Loucy (cell line): ENCODE measurements around the gene FMN2.

ENCODE experiments used
- H2AFZ ChIP-seq: fragments of 200-600 bp; sonication (generic); 2 replicates; pipeline ENCODE4 v1.6.0; 2016; ENCODE audit warnings: antibody characterized with exemption, mild to moderate bottlenecking, low read length, moderate library complexity
- H3F3A ChIP-seq: fragments of 200-600 bp; 2 replicates; pipeline ENCODE4 v1.6.0; 2016; ENCODE audit warnings: antibody characterized with exemption, low read depth, mild to moderate bottlenecking
- H3K27me3 ChIP-seq: fragments of 200-600 bp; sonication (generic); 2 replicates; pipeline ENCODE4 v1.6.1; 2014; ENCODE audit warnings: low read length, mild to moderate bottlenecking; ENCODE audit not compliant: insufficient read depth, poor library complexity, severe bottlenecking
- H3K36me3 ChIP-seq: fragments of 200-600 bp; sonication (generic); 2 replicates; pipeline ENCODE4 v1.6.1; 2016; ENCODE audit warnings: low read length; ENCODE audit not compliant: insufficient read depth
- H3K4me1 ChIP-seq: fragments of 200-600 bp; sonication (generic); 2 replicates; pipeline ENCODE4 v1.5.1; 2014; ENCODE audit warnings: low read length, mild to moderate bottlenecking; ENCODE audit not compliant: insufficient read depth, poor library complexity, severe bottlenecking
- H3K4me2 ChIP-seq: fragments of 200-600 bp; sonication (generic); 2 replicates; pipeline ENCODE4 v1.6.0; 2014; ENCODE audit warnings: antibody characterized with exemption, low read length, low read depth, mild to moderate bottlenecking; ENCODE audit not compliant: poor library complexity, severe bottlenecking
- H3K4me3 ChIP-seq: fragments of 200-600 bp; sonication (generic); 2 replicates; pipeline ENCODE4 v1.5.1; 2014; ENCODE audit warnings: low read length, mild to moderate bottlenecking, mixed read lengths; ENCODE audit not compliant: poor library complexity, severe bottlenecking
- H3K79me2 ChIP-seq: fragments of 200-600 bp; sonication (generic); 2 replicates; pipeline ENCODE4 v1.6.1; 2014; ENCODE audit warnings: low read length; ENCODE audit not compliant: insufficient read depth
- H3K9ac ChIP-seq: fragments of 200-600 bp; sonication (generic); 2 replicates; pipeline ENCODE4 v1.6.0; 2014; ENCODE audit warnings: mild to moderate bottlenecking, low read depth, low read length, moderate library complexity; ENCODE audit not compliant: poor library complexity, severe bottlenecking
- H3K9me2 ChIP-seq: fragments of 200-600 bp; sonication (generic); replicated peaks from 2 replicates; pipeline ENCODE4 v1.6.1; 2016; ENCODE audit warnings: low read depth, low read length, mixed read lengths
- H3K9me3 ChIP-seq: fragments of 200-600 bp; sonication (generic); 2 replicates; pipeline ENCODE4 v1.6.1; 2014; ENCODE audit warnings: mild to moderate bottlenecking, antibody characterized with exemption, low read length, low read depth; ENCODE audit not compliant: insufficient read depth
- H4K20me1 ChIP-seq: fragments of 200-600 bp; sonication (generic); 2 replicates; pipeline ENCODE4 v1.6.0; 2014; ENCODE audit warnings: antibody characterized with exemption, low read length, mild to moderate bottlenecking; ENCODE audit not compliant: insufficient read depth, poor library complexity, severe bottlenecking
- EZH2phosphoT487 ChIP-seq: fragments of 200-600 bp; IDR thresholded peaks from 2 replicates; pipeline ENCODE4 v1.6.1; 2018; ENCODE audit warnings: antibody characterized with exemption, mild to moderate bottlenecking, moderate library complexity, borderline replicate concordance
- TF ChIP-seq, protein P1 (sequence below): fragments of 200-600 bp; sonication (generic); conservative IDR thresholded peaks from 2 replicates; pipeline ENCODE4 v1.5.1; 2014; ENCODE audit warnings: mild to moderate bottlenecking, antibody characterized with exemption, low read length

The FMN2 gene

DNA sequence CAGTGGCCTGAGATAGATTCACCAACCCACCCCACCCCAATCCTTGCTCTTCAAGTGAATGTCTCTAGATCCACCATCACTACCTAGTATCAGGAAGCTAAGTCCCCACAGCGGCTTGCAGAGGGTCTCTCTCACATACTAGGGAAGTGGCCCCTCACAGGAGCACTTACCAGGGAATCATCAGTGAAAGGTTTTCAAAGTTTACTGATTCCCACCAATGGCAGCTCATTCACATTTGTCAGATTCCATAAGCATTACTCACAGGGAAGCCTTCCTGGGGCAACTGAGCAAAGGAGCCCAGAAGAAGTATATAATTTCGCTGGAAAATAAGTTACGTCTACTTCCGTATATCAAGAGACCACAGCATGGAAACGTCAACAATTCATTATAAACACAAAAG is 399.5 kb downstream of the FMN2 start:
- Histone ChIP-seq H3K79me2 (no peaks in the 10 kb centered on the region), H3K4me2 (no peak overlapping the region), H3K9me3 (no peaks in the 10 kb centered on the region; the same call in 1 of the 2 replicates), H3K4me1 (no peaks in the 10 kb centered on the region), H3K27me3 (no peaks in the 10 kb centered on the region), H4K20me1 (no peaks in the 10 kb centered on the region), H3K4me3 (no peak overlapping the region), H2AFZ (no peak overlapping the region), H3K9me2 (no peaks in the 10 kb centered on the region), H3K36me3 (no peaks in the 10 kb centered on the region), H3K9ac (no peak overlapping the region), H3F3A (no peaks in the 10 kb centered on the region)
- no peak for TF ChIP-seq EZH2phosphoT487

DNA sequence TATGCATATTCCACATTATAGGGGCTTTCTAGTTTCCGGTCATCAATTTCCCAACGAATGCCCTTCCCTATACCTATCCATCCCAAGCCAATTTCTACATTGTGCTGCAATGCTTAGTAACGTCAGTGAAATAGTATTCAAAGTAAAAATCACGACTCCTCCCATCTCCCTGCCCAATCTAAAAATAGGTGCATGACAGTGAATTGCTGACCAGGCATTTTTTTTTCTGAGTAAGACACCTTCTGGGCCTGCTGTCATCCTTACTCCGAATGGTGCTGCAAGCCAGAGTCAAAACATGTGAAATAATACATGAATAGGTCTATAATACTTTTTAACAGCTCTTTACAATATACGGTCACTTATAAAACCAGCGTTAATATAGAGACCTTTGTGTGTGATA is 400.1 kb downstream of the FMN2 start:
- H3K9me2 ChIP-seq, result no peaks in the 10 kb centered on the region
- H4K20me1 ChIP-seq, result no peaks in the 10 kb centered on the region
- no peak overlapping the region for H2AFZ ChIP-seq
- H3K4me2 ChIP-seq, result no peak overlapping the region
- no peak overlapping the region for H3K9ac ChIP-seq
- no peak overlapping the region for H3K4me3 ChIP-seq
- H3K9me3 ChIP-seq, result no peaks in the 10 kb centered on the region; the same call in 1 of the 2 replicates
- TF ChIP-seq EZH2phosphoT487, result no peak
- TF ChIP-seq, protein P1, sequence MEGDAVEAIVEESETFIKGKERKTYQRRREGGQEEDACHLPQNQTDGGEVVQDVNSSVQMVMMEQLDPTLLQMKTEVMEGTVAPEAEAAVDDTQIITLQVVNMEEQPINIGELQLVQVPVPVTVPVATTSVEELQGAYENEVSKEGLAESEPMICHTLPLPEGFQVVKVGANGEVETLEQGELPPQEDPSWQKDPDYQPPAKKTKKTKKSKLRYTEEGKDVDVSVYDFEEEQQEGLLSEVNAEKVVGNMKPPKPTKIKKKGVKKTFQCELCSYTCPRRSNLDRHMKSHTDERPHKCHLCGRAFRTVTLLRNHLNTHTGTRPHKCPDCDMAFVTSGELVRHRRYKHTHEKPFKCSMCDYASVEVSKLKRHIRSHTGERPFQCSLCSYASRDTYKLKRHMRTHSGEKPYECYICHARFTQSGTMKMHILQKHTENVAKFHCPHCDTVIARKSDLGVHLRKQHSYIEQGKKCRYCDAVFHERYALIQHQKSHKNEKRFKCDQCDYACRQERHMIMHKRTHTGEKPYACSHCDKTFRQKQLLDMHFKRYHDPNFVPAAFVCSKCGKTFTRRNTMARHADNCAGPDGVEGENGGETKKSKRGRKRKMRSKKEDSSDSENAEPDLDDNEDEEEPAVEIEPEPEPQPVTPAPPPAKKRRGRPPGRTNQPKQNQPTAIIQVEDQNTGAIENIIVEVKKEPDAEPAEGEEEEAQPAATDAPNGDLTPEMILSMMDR, result no peak
- no peaks in the 10 kb centered on the region for H3K27me3 ChIP-seq
- no peaks in the 10 kb centered on the region for H3K79me2 ChIP-seq
- H3K36me3 ChIP-seq, result no peaks in the 10 kb centered on the region
- H3K4me1 ChIP-seq, result no peaks in the 10 kb centered on the region
- H3F3A ChIP-seq, result no peaks in the 10 kb centered on the region

DNA sequence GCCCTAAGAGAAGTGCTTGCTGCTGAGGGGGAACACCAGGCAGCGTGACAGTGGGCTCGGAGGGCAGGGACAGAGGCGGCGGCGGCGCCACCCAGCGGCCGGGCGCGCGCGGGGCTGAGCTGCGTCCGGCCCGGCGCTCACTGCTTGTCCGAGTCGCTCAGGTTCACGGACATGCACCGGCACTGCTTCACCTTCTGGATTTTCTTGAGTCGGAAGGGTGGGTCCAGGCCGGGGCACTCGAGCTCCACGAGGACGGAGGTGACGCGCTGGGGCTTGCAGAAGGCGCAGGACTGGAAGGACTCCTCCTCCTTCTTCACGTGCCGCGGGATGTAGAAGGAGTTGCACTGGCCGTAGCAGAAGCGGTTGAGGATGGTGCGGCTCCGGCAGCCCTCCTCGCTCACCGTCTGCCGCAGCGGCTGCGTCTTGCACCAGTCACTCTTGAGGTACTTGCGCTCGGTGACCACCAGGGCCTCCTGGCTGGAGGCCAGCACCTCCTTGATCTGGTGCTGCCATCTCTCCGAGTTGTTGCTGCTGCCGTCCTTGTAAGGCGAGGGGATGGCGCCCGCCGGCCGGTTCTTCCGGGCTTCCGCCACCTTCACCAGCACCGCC is 401.3 kb downstream of the FMN2 start:
- H3K4me3 ChIP-seq, result no peak overlapping the region
- no peak overlapping the region for H3K9ac ChIP-seq
- H2AFZ ChIP-seq, result no peak overlapping the region

More for the DNA sequence above, 401.3 kb downstream of the FMN2 start:
- H3K9me3 ChIP-seq, result no peaks in the 10 kb centered on the region; the same call in 1 of the 2 replicates
- TF ChIP-seq, protein P1, result no peak
- TF ChIP-seq EZH2phosphoT487, result no peak
- no peaks in the 10 kb centered on the region for H3K9me2 ChIP-seq
- no peaks in the 10 kb centered on the region for H3F3A ChIP-seq
- no peaks in the 10 kb centered on the region for H3K79me2 ChIP-seq
- H4K20me1 ChIP-seq, result no peaks in the 10 kb centered on the region
- H3K4me2 ChIP-seq, result no peak overlapping the region
- H3K4me1 ChIP-seq, result no peaks in the 10 kb centered on the region
- no peaks in the 10 kb centered on the region for H3K36me3 ChIP-seq
- no peaks in the 10 kb centered on the region for H3K27me3 ChIP-seq
